GM11168 (cell line): ENCODE measurements around the gene NUP37.

Source experiments
- in situ Hi-C: fragments of 300-500 bp; cut with MboI; formaldehyde crosslinking; loops from one replicate; pipeline ENCODE4 v1.12.0; 2022; ENCODE audit warnings: low sequenced_read_pairs; ENCODE audit not compliant: unreplicated experiment

Gene NUP37

GRCh38 chr12:102033991-102034745 is 85.7 kb downstream of the NUP37 start:
- in situ Hi-C loops, result no loop called here

- in situ Hi-C loops, result no loop called here
Measured at GRCh38 chr12:102031852-102032251, 88.1 kb downstream of the NUP37 start.

- in situ Hi-C loops, result no loop called here
Measured at GRCh38 chr12:102029141-102029540, 90.8 kb downstream of the NUP37 start.

- in situ Hi-C loops, result no loop called here
Measured at GRCh38 chr12:102026728-102027127, 93.2 kb downstream of the NUP37 start.

DNA sequence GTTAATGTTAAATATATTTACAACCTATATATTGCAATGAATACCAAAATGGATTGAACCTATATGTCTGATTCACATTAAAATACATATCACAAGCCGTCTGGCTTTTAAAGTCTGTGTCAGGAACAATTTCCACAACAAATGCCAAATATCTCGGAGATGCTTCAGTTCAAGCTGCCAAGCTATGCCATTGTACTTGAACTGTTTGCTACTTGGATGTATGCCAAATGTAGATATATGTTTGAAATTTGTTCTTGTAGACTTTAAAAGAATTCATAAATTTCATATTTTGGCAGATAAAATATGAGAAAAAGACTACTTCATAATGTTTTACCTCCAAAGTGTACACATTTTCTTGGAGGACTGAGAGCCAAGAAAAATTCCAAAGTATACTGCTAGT is 95.1 kb downstream of the NUP37 start:
- in situ Hi-C loops, result no loop called here

DNA sequence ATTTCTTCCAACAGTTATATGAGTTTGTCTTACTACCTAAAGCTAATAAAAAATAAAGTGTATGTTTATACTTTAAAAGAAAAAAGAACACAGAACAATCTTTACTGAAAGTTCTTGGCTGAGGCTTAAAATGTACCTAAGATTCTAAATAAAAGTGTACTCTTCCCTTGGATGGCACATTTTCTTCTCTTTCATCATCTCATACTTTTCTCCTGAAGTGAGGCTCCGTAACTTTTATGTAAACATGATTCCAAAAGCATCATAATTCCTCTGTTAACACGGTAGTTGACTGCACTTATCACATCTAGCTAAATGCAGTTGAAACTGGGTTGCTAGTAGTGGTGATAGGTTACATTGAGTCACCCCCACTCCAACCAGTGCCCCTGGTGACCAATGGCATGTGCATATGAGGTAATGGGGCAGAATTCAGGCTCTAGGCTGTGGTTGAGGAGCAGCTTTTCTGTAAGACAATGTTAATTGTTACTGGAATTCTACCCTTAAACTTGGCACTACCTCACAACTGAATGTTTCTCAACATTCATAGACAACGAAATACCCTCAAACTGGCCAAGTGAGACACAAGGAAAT is 96.5 kb downstream of the NUP37 start:
- in situ Hi-C loops, result no loop called here
